Upper lobe of right lung (tissue), 1 donor: ENCODE measurements around the gene SLC39A8. TPM values are rescaled to one million over a fixed set of nuclear protein-coding genes. Genes with fewer than 3 reads are reported as not detected.

Experiments
- ATAC-seq: fragments of 200-7000 bp; cut with Tn5 transposase; one replicate; pipeline ENCODE4 v1.9.1; 2020; ENCODE audit warnings: mild to moderate bottlenecking, moderate library complexity
- DNase-seq: peaks from one replicate; pipeline ENCODE4 v3.0.0-alpha.2; 2020
- H3K27ac ChIP-seq: fragments of 200-600 bp; one replicate; pipeline ENCODE4 v1.8.0; 2022
- H3K27me3 ChIP-seq: fragments of 200-600 bp; one replicate; pipeline ENCODE4 v1.8.0; 2022; ENCODE audit warnings: mild to moderate bottlenecking
- H3K36me3 ChIP-seq: fragments of 200-600 bp; one replicate; pipeline ENCODE4 v1.8.0; 2022
- H3K4me1 ChIP-seq: fragments of 200-600 bp; one replicate; pipeline ENCODE4 v1.8.0; 2022
- H3K4me3 ChIP-seq: fragments of 200-600 bp; one replicate; pipeline ENCODE4 v1.8.0; 2022; ENCODE audit warnings: mild to moderate bottlenecking
- H3K9me3 ChIP-seq: fragments of 200-600 bp; one replicate; pipeline ENCODE4 v1.8.0; 2022
- CTCF ChIP-seq: fragments of 200-600 bp; IDR thresholded peaks from one replicate; pipeline ENCODE4 v1.8.0; 2022; ENCODE audit warnings: antibody characterized with exemption
- intact Hi-C: fragments of 100-400 bp; cut with DNase I; formaldehyde crosslinking; loops from one replicate; pipeline ENCODE4 v1.11.0; 2022
- total RNA-seq: library from RNA; stranded (reverse); fragmentation: NEBNext Ultra II Directional; extraction: Animal tissue kit (Norgen Biotek cat#: 25700); gene quantifications from one replicate; pipeline ENCODE4 v1.2.1, GENCODE V29; 2021
- donor health status: DM: no; HTN: yes; CAD: no; lungs with severe emphysema.

SLC39A8 gene
- total RNA-seq, 1 donor from 2014 or later: 470 TPM

- Histone ChIP-seq H3K9me3 (no peaks in the 10 kb centered on the region), H3K36me3 (no peaks in the 10 kb centered on the region), H3K27ac (no peak overlapping the region), H3K4me1 (no peaks in the 10 kb centered on the region), H3K4me3 (no peak overlapping the region), H3K27me3 (no peaks in the 10 kb centered on the region)
- DNase-seq: no peak
- intact Hi-C loops: no loop called here
- TF ChIP-seq CTCF: no peak
- no peak for ATAC-seq
Observed at GRCh38 chr4:102354671-102355454, 9.6 kb upstream of the SLC39A8 start.

GRCh38 chr4:102352781-102353180 is 7.5 kb upstream of the SLC39A8 start:
- Histone ChIP-seq H3K36me3 (no peaks in the 10 kb centered on the region), H3K27ac (peak overlapping the region; percentile 45), H3K4me3 (peak overlapping the region; percentile 17), H3K4me1 (no peaks in the 10 kb centered on the region), H3K9me3 (no peaks in the 10 kb centered on the region), H3K27me3 (no peaks in the 10 kb centered on the region)
- intact Hi-C loops: no loop called here
- DNase-seq: no peak
- no peak for TF ChIP-seq CTCF
- ATAC-seq: peak; percentile 77

GRCh38 chr4:102350634-102351033 is 5.4 kb upstream of the SLC39A8 start:
- Histone ChIP-seq H3K27ac (no peak overlapping the region), H3K4me1 (peaks cover 5% of the 10 kb centered on the region), H3K4me3 (no peak overlapping the region), H3K9me3 (no peaks in the 10 kb centered on the region), H3K27me3 (no peaks in the 10 kb centered on the region), H3K36me3 (no peaks in the 10 kb centered on the region)
- ATAC-seq: no peak
- TF ChIP-seq CTCF: no peak
- no peak for DNase-seq
- intact Hi-C loops: no loop called here

- Histone ChIP-seq H3K36me3 (no peaks in the 10 kb centered on the region), H3K9me3 (no peaks in the 10 kb centered on the region), H3K4me3 (no peak overlapping the region), H3K27me3 (no peaks in the 10 kb centered on the region), H3K27ac (no peak overlapping the region), H3K4me1 (peaks cover 11% of the 10 kb centered on the region)
- TF ChIP-seq CTCF: no peak
- ATAC-seq (no peak), DNase-seq (no peak)
- intact Hi-C loops: no loop called here
Observed at GRCh38 chr4:102348701-102349100, 3.4 kb upstream of the SLC39A8 start.

- H3K27ac ChIP-seq: peak overlapping the region; percentile 86
- H3K9me3 ChIP-seq: no peaks in the 10 kb centered on the region
- DNase-seq (no peak), ATAC-seq (no peak)
- TF ChIP-seq CTCF: no peak
- no peaks in the 10 kb centered on the region for H3K27me3 ChIP-seq
- H3K36me3 ChIP-seq: no peaks in the 10 kb centered on the region
- intact Hi-C loops: no loop called here
- H3K4me3 ChIP-seq: peak overlapping the region; percentile 81
- H3K4me1 ChIP-seq: peaks cover 15% of the 10 kb centered on the region
Observed at GRCh38 chr4:102345795-102346100, 466 bp upstream of the SLC39A8 start.
